GM12878 (cell line): ENCODE results near the gene BECN2. TPM values are rescaled to one million over a fixed set of nuclear protein-coding genes. Genes with fewer than 3 reads are reported as not detected.

ENCODE experiments used
- ATAC-seq: fragments of 200-7000 bp; cut with Tn5 transposase; 3 replicates; pipeline ENCODE4 v1.9.1; 2020; ENCODE audit warnings: mild to moderate bottlenecking, moderate library complexity
- BruUV-seq: library from RNA; stranded (reverse); fragments of 400-500 nt; replicated peaks from 2 replicates; lab custom pipeline; 2021; lab: Mats Ljungman, UMichigan
- CTCF ChIA-PET: fragments of 300-600 bp; sonication (Branson Sonifier 250); formaldehyde crosslinking; extraction: SDS; loops from one replicate; lab custom pipeline; 2021; ENCODE audit warnings: inconsistent platforms; lab: Yijun Ruan, JAX
- POLR2A ChIA-PET: fragments of 350-600 bp; formaldehyde crosslinking; extraction: SDS; loops from one replicate; lab custom pipeline; 2021; ENCODE audit warnings: inconsistent platforms; lab: Charles Lee
- RAD21 ChIA-PET: fragments of 300-600 bp; sonication (Branson Sonifier 250); formaldehyde crosslinking; loops from one replicate; lab custom pipeline; 2023; ENCODE audit warnings: antibody characterized with exemption; ENCODE audit not compliant: unreplicated experiment; lab: Charles Lee
- SMC1A ChIA-PET: fragments of 300-600 bp; sonication (Branson Sonifier 250); formaldehyde crosslinking; loops from one replicate; lab custom pipeline; 2023; ENCODE audit not compliant: unreplicated experiment, uncharacterized antibody; lab: Charles Lee
- DNase-seq: peaks from one replicate; pipeline ENCODE4 v3.0.0-alpha.2; 2011; ENCODE audit warnings: low read depth, low spot score
- FAIRE-seq: peaks from 3 replicates; lab custom pipeline; 2011; peaks lifted over from hg19 to GRCh38; lab: Jason Lieb, UNC
- H2AFZ ChIP-seq: 2 replicates; pipeline ENCODE4 v1.6.0; 2011; ENCODE audit warnings: low read depth, low read length, control low read depth; ENCODE audit not compliant: control insufficient read depth
- H3K27ac ChIP-seq: 2 replicates; pipeline ENCODE4 v1.5.1; 2011; ENCODE audit warnings: control low read depth; ENCODE audit not compliant: control insufficient read depth, insufficient read depth
- H3K27me3 ChIP-seq, 2 experiments: replicated peaks in 1 of 2; 2 replicates each; pipeline versions ENCODE4 v1.6.0 to v1.6.1; 2011; ENCODE audit warnings: low read length in 1 of 2; ENCODE audit not compliant: control insufficient read depth in 2 of 2, insufficient read depth in 2 of 2
- H3K36me3 ChIP-seq, 2 experiments: 2 replicates each; pipeline ENCODE4 v1.5.1; 2011; ENCODE audit warnings: low read length in 1 of 2; ENCODE audit not compliant: control insufficient read depth in 2 of 2, insufficient read depth in 2 of 2
- H3K4me1 ChIP-seq: 2 replicates; pipeline ENCODE4 v1.6.1; 2011; ENCODE audit warnings: mild to moderate bottlenecking, low read length, moderate library complexity, mixed read lengths; ENCODE audit not compliant: control insufficient read depth, insufficient read depth
- H3K4me2 ChIP-seq: 2 replicates; pipeline ENCODE4 v1.6.0; 2011; ENCODE audit warnings: control low read depth; ENCODE audit not compliant: control insufficient read depth, insufficient read depth
- H3K4me3 ChIP-seq: fragments of 200-600 bp; sonication (generic); 2 replicates; pipeline ENCODE4 v1.5.1; 2016
- H3K79me2 ChIP-seq: 2 replicates; pipeline ENCODE4 v1.6.0; 2011; ENCODE audit warnings: low read length; ENCODE audit not compliant: control insufficient read depth, insufficient read depth
- H3K9ac ChIP-seq: 2 replicates; pipeline ENCODE4 v1.8.0; 2011; ENCODE audit warnings: low read length, control low read depth, mixed read lengths; ENCODE audit not compliant: control insufficient read depth, insufficient read depth
- H3K9me3 ChIP-seq: replicated peaks from 3 replicates; pipeline ENCODE4 v1.5.1; 2011; ENCODE audit warnings: mild to moderate bottlenecking, low read length; ENCODE audit not compliant: control insufficient read depth, insufficient read depth
- H4K20me1 ChIP-seq: 2 replicates; pipeline ENCODE4 v1.6.0; 2011; ENCODE audit not compliant: control insufficient read depth, insufficient read depth
- IKZF1 ChIP-seq: fragments of 450-650 bp; conservative IDR thresholded peaks from 2 replicates; pipeline ENCODE4 v1.6.1; 2017; ENCODE audit warnings: antibody characterized with exemption, mild to moderate bottlenecking
- PML ChIP-seq: IDR thresholded peaks from 2 replicates; pipeline ENCODE4 v1.6.1; 2012; ENCODE audit warnings: low read length, inconsistent platforms
- RCOR1 ChIP-seq: conservative IDR thresholded peaks from 2 replicates; pipeline ENCODE4 v1.6.1; 2012; ENCODE audit warnings: low read depth, low read length, improper control_type of control experiment
- SRF ChIP-seq, 2 experiments: IDR thresholded peaks; 2 replicates each; pipeline ENCODE4 v1.6.1; 2011; ENCODE audit warnings: low read depth in 2 of 2, low read length in 2 of 2, mild to moderate bottlenecking in 1 of 2, moderate library complexity in 1 of 2
- STAT3 ChIP-seq: IDR thresholded peaks from 2 replicates; pipeline ENCODE4 v1.6.1; 2011; ENCODE audit warnings: low read depth, low read length, improper control_type of control experiment
- SUPT20H ChIP-seq: IDR thresholded peaks from 2 replicates; pipeline ENCODE4 v1.6.1; 2011; ENCODE audit warnings: low read depth, mild to moderate bottlenecking, low read length, moderate library complexity, borderline replicate concordance; ENCODE audit not compliant: control insufficient read depth
- TBL1XR1 ChIP-seq: IDR thresholded peaks from 2 replicates; pipeline ENCODE4 v1.6.1; 2012; ENCODE audit warnings: low read depth, low read length, improper control_type of control experiment
- WRNIP1 ChIP-seq: IDR thresholded peaks from 2 replicates; pipeline ENCODE4 v1.6.1; 2011; ENCODE audit warnings: low read depth, low read length, improper control_type of control experiment, borderline replicate concordance
- ZSCAN29 ChIP-seq: fragments of 450-650 bp; IDR thresholded peaks from 2 replicates; pipeline ENCODE4 v1.6.1; 2017; ENCODE audit warnings: mild to moderate bottlenecking, moderate library complexity
- ZZZ3 ChIP-seq: IDR thresholded peaks from 2 replicates; pipeline ENCODE4 v1.6.1; 2011; ENCODE audit warnings: low read depth; ENCODE audit not compliant: control insufficient read depth, insufficient read length
- WGBS: methylation state at CpG from one replicate; pipeline ENCODE4 v1.1.6; 2016; ENCODE audit warnings: low lambda C conversion rate; ENCODE audit not compliant: insufficient replicate concordance, insufficient coverage; ENCODE audit errors: missing lambda C conversion rate; 5-methylcytosine and 5-hydroxymethylcytosine counted together
- in situ Hi-C: fragments of 300-500 bp; cut with MboI; formaldehyde crosslinking; loops from 9 replicates; pipeline ENCODE4 v1.14.3; 2018; ENCODE audit warnings: mixed read lengths
- intact Hi-C: fragments of 100-400 bp; cut with micrococcal nuclease; formaldehyde crosslinking; loops from one replicate; pipeline ENCODE4 v1.14.2; 2022; ENCODE audit not compliant: unreplicated experiment
- polyA plus RNA-seq, 11 experiments: library from polyadenylated mRNA; depleted of rRNA in 4 of 11; unstranded in 6 of 11; stranded (reverse) in 5 of 11; fragments of >200 nt; fragmentation: Nextera tagmentation in 4 of 11; fragmentation: Illumina TruSeq in 1 of 11; extraction: Ambion mirVana in 4 of 11; extraction: Trizol in 1 of 11; gene quantifications; 1 replicate in 1 of 11; 2 replicates in 10 of 11; pipeline versions ENCODE4 v1.2.1 to v1.2.3, GENCODE V29; 2011 to 2016; ENCODE audit warnings: inconsistent platforms in 2 of 11, missing spikeins in 2 of 11, low read depth in 1 of 11
- total RNA-seq, 4 experiments: library from RNA; depleted of rRNA in 3 of 4; stranded (reverse); fragments of >200 nt in 3 of 4; fragmentation: Illumina TruSeq in 1 of 4; extraction: Trizol in 1 of 4; gene quantifications; 2 replicates each; pipeline versions ENCODE4 v1.2.1 to v1.2.3, GENCODE V29; 2013 to 2021
- TF ChIP-seq, protein P1 (sequence below): IDR thresholded peaks from 2 replicates; pipeline ENCODE4 v1.6.1; 2012; ENCODE audit warnings: mild to moderate bottlenecking, low read depth, low read length
- TF ChIP-seq, protein P2 (sequence below): IDR thresholded peaks from 2 replicates; pipeline ENCODE4 v1.6.1; 2011; ENCODE audit warnings: borderline replicate concordance, low read depth, mild to moderate bottlenecking, moderate library complexity, low read length; ENCODE audit not compliant: insufficient read depth, poor library complexity, severe bottlenecking
- TF ChIP-seq, protein P3 (sequence below): IDR thresholded peaks from 2 replicates; pipeline ENCODE4 v1.6.1; 2012; ENCODE audit warnings: low read depth, low read length, improper control_type of control experiment
- TF ChIP-seq, protein P4 (sequence below): fragments of 450-650 bp; IDR thresholded peaks from 2 replicates; pipeline ENCODE4 v1.6.1; 2017; ENCODE audit warnings: mild to moderate bottlenecking
- TF ChIP-seq, protein P5 (sequence below): fragments of 450-650 bp; IDR thresholded peaks from 2 replicates; pipeline ENCODE4 v1.6.1; 2017; ENCODE audit warnings: borderline replicate concordance

Gene BECN2
- total and polyA plus RNA-seq, 10 of the 15 experiments (the other 5 are each of a cell fraction or from before 2014, with no cell fraction given), result not detected

DNA sequence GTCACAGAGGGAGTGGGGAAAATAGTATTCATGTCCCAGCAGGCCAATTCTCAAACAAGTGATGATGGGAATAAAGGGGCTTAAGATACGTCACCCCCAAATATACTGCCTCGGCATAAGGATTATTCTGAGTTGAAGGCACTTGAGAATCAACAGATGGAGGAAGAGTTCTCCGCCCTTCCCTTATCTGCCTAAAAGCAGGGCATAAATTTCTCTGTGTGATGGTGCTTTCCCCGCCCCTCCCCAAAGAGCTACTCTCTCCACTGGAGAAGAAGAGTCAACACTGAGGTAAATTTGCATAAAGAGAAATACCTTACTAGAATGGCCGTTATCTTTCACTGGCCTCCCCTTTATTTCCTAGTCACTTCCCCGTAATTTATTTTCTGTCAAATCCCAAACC is 18.7 kb downstream of the BECN2 start:
- Histone ChIP-seq H3K27me3 (no peaks in the 10 kb centered on the region), H3K36me3 (no peaks in the 10 kb centered on the region), H3K4me1 (no peaks in the 10 kb centered on the region), H3K27ac (no peak overlapping the region), H3K9ac (no peak overlapping the region), H3K4me3 (no peak overlapping the region), H3K4me2 (no peak overlapping the region), H3K9me3 (no peaks in the 10 kb centered on the region), H2AFZ (no peak overlapping the region), H3K79me2 (no peaks in the 10 kb centered on the region), H4K20me1 (no peaks in the 10 kb centered on the region)
- ChIA-PET POLR2A (no interaction called here), SMC1A (no interaction called here), RAD21 (no interaction called here), CTCF (no interaction called here)
- intact Hi-C loops, result no loop called here
- no TSS peak for BruUV-seq
- TF ChIP-seq RCOR1, result no peak
- no peak for TF ChIP-seq TBL1XR1
- no peak for TF ChIP-seq ZZZ3
- no peak for TF ChIP-seq SRF (IDR thresholded peaks at IDR 0.05; ENCODE audit: low read depth in 2 of 2, low read length in 2 of 2)
- no peak for TF ChIP-seq SUPT20H
- TF ChIP-seq, protein P1, sequence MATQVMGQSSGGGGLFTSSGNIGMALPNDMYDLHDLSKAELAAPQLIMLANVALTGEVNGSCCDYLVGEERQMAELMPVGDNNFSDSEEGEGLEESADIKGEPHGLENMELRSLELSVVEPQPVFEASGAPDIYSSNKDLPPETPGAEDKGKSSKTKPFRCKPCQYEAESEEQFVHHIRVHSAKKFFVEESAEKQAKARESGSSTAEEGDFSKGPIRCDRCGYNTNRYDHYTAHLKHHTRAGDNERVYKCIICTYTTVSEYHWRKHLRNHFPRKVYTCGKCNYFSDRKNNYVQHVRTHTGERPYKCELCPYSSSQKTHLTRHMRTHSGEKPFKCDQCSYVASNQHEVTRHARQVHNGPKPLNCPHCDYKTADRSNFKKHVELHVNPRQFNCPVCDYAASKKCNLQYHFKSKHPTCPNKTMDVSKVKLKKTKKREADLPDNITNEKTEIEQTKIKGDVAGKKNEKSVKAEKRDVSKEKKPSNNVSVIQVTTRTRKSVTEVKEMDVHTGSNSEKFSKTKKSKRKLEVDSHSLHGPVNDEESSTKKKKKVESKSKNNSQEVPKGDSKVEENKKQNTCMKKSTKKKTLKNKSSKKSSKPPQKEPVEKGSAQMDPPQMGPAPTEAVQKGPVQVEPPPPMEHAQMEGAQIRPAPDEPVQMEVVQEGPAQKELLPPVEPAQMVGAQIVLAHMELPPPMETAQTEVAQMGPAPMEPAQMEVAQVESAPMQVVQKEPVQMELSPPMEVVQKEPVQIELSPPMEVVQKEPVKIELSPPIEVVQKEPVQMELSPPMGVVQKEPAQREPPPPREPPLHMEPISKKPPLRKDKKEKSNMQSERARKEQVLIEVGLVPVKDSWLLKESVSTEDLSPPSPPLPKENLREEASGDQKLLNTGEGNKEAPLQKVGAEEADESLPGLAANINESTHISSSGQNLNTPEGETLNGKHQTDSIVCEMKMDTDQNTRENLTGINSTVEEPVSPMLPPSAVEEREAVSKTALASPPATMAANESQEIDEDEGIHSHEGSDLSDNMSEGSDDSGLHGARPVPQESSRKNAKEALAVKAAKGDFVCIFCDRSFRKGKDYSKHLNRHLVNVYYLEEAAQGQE, result no peak
- no peak for TF ChIP-seq STAT3
- TF ChIP-seq, protein P2, sequence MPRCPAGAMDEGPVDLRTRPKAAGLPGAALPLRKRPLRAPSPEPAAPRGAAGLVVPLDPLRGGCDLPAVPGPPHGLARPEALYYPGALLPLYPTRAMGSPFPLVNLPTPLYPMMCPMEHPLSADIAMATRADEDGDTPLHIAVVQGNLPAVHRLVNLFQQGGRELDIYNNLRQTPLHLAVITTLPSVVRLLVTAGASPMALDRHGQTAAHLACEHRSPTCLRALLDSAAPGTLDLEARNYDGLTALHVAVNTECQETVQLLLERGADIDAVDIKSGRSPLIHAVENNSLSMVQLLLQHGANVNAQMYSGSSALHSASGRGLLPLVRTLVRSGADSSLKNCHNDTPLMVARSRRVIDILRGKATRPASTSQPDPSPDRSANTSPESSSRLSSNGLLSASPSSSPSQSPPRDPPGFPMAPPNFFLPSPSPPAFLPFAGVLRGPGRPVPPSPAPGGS, result no peak
- TF ChIP-seq, protein P3, sequence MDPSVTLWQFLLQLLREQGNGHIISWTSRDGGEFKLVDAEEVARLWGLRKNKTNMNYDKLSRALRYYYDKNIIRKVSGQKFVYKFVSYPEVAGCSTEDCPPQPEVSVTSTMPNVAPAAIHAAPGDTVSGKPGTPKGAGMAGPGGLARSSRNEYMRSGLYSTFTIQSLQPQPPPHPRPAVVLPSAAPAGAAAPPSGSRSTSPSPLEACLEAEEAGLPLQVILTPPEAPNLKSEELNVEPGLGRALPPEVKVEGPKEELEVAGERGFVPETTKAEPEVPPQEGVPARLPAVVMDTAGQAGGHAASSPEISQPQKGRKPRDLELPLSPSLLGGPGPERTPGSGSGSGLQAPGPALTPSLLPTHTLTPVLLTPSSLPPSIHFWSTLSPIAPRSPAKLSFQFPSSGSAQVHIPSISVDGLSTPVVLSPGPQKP, result no peak
- no peak for TF ChIP-seq PML
- TF ChIP-seq ZSCAN29, result no peak
- TF ChIP-seq, protein P4, sequence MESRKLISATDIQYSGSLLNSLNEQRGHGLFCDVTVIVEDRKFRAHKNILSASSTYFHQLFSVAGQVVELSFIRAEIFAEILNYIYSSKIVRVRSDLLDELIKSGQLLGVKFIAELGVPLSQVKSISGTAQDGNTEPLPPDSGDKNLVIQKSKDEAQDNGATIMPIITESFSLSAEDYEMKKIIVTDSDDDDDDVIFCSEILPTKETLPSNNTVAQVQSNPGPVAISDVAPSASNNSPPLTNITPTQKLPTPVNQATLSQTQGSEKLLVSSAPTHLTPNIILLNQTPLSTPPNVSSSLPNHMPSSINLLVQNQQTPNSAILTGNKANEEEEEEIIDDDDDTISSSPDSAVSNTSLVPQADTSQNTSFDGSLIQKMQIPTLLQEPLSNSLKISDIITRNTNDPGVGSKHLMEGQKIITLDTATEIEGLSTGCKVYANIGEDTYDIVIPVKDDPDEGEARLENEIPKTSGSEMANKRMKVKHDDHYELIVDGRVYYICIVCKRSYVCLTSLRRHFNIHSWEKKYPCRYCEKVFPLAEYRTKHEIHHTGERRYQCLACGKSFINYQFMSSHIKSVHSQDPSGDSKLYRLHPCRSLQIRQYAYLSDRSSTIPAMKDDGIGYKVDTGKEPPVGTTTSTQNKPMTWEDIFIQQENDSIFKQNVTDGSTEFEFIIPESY, result no peak
- no peak for TF ChIP-seq IKZF1
- no peak for TF ChIP-seq WRNIP1
- TF ChIP-seq, protein P5, sequence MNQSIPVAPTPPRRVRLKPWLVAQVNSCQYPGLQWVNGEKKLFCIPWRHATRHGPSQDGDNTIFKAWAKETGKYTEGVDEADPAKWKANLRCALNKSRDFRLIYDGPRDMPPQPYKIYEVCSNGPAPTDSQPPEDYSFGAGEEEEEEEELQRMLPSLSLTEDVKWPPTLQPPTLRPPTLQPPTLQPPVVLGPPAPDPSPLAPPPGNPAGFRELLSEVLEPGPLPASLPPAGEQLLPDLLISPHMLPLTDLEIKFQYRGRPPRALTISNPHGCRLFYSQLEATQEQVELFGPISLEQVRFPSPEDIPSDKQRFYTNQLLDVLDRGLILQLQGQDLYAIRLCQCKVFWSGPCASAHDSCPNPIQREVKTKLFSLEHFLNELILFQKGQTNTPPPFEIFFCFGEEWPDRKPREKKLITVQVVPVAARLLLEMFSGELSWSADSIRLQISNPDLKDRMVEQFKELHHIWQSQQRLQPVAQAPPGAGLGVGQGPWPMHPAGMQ, result no peak
- WGBS, result 47% methylated on average over 6 of the region's 6 CpGs
- DNase-seq (no peak), ATAC-seq (no peak), FAIRE-seq (no peak)
- in situ Hi-C loops, result no loop called here
